ENCODE data around the gene SRRM4.

DNA sequence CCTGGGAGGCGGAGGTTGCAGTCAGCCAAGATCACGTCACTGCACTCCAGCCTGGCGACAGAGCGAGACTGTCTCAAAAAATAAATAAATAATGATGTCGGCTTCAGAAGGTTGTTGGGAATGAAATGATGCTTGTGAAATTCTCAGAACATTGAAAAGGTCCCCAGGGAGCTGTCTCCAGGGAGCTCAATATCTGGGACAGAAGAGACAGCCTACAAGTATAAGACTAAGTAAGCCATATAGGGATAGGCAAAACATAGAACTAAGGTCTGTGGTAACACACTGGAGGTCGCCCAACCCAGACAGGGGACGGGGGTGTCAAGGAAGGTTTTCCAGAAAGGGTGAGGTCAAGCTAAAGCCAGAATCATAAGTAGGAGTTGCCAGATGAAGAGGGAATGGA lies 167.9 kb downstream of the SRRM4 start:
- TF ChIP-seq POLR2AphosphoS5 (IDR thresholded peaks at IDR 0.05; ENCODE audit: low read depth), result no peak
- TF ChIP-seq, protein P1, sequence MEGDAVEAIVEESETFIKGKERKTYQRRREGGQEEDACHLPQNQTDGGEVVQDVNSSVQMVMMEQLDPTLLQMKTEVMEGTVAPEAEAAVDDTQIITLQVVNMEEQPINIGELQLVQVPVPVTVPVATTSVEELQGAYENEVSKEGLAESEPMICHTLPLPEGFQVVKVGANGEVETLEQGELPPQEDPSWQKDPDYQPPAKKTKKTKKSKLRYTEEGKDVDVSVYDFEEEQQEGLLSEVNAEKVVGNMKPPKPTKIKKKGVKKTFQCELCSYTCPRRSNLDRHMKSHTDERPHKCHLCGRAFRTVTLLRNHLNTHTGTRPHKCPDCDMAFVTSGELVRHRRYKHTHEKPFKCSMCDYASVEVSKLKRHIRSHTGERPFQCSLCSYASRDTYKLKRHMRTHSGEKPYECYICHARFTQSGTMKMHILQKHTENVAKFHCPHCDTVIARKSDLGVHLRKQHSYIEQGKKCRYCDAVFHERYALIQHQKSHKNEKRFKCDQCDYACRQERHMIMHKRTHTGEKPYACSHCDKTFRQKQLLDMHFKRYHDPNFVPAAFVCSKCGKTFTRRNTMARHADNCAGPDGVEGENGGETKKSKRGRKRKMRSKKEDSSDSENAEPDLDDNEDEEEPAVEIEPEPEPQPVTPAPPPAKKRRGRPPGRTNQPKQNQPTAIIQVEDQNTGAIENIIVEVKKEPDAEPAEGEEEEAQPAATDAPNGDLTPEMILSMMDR (IDR thresholded peaks at IDR 0.05; ENCODE audit: insufficient read depth, low read length), result no peak

All from HL-60 (cell line).